ENCODE measurements around the gene KLHL22.
"Not testable (repeated sequence)": the region's sequence is repeated elsewhere in the genome, so short reads cannot be mapped to it uniquely, and the experiment has no call there.

KLHL22 gene

DNA sequence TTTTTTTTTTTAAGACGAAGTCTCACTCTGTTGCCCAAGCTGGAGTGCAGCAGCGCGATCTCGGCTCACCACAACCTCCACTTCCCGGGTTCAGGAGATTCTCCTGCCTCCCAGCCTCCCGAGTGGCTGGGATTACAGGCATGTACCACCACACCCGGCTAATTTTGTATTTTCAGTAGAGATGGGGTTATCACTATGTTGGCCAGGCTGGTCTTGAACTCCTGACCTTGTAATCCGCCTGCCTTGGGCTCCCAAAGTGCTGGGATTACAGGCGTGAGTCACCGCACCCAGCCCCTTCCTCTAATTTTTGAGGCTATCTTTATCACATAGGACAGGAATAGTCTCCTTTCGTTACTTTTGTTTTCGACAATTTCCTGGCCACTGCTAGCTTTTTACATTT, 20.0 kb downstream of the KLHL22 start:
- H3K27me3 Mint-ChIP-seq; H3K4me3 Mint-ChIP-seq; intact Hi-C loops (cut with micrococcal nuclease); H3K27ac Mint-ChIP-seq; H3K9me3 Mint-ChIP-seq; H3K4me1 Mint-ChIP-seq (ENCODE audit: low read depth): not testable (repeated sequence)
- peaks cover 51% of the 10 kb centered on the region for H3K36me3 Mint-ChIP-seq (ENCODE audit: low read depth)

DNA sequence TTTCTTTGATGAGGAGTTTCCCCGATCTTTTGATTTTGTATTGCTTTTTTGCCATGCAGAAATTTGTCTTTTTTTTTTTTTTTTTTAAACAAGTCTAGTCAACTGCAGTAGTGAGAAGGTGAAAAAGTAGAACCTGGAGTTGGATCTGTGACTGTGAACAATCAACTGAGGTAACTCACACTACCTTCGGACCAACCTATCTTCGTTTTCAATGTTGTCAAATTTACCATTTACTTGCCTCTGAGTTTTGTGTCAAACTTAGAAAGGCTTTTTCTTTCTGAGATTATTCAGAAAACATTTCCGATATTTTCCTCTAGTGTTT, 20.5 kb downstream of the KLHL22 start:
- intact Hi-C loops (cut with micrococcal nuclease) = no loop called here

DNA sequence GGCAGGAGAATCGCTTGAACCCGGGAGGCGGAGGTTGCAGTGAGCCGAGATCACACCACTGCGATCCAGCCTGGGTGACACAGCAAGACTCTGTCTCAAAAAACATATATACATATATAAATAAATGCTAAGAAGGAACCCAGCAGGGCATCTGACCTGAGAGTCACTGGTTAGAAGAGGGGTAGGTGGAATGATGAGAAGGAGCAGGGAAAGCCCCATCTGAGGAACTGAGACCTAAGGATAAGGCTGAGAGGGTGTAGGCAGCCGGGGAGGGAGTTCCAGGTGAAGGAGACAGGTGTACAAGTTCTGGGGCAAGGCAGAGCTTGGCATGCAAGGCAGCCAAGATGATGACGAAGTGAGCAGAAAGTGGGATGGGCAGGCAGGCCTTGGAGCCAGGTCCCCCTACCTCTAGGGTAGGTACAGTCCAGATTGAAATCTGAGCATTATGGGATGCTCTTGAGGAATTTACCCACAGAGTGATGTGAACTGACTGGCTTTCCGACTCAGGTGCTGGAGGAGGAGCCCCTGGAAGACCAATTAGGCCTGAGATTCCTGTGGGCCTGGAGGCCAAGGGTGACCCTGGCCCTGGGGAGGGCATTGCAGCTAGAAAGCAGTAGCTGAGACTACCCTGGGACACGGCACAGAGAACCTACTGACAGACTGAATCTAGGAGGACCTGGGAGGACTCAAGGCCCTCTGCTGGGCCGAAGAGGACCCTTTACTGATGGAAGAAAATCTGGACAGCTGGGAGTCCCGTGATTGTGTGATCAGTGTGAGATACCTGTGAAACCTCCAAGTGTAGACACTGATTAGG, 22.8 kb downstream of the KLHL22 start:
- H3K27ac Mint-ChIP-seq = no peak overlapping the region
- no peaks in the 10 kb centered on the region for H3K9me3 Mint-ChIP-seq
- H3K27me3 Mint-ChIP-seq = no peaks in the 10 kb centered on the region
- no peak overlapping the region for H3K4me3 Mint-ChIP-seq
- H3K36me3 Mint-ChIP-seq (ENCODE audit: low read depth) = peaks cover 63% of the 10 kb centered on the region
- intact Hi-C loops (cut with micrococcal nuclease) = no loop called here
- H3K4me1 Mint-ChIP-seq (ENCODE audit: low read depth) = peaks cover 5% of the 10 kb centered on the region

More for the DNA sequence above, 20.5 kb downstream of the KLHL22 start:
- peaks cover 53% of the 10 kb centered on the region for H3K36me3 Mint-ChIP-seq (ENCODE audit: low read depth)
- no peaks in the 10 kb centered on the region for H3K27me3 Mint-ChIP-seq
- H3K27ac Mint-ChIP-seq = no peak overlapping the region
- no peak overlapping the region for H3K4me3 Mint-ChIP-seq
- peaks cover 8% of the 10 kb centered on the region for H3K4me1 Mint-ChIP-seq (ENCODE audit: low read depth)
- no peaks in the 10 kb centered on the region for H3K9me3 Mint-ChIP-seq

DNA sequence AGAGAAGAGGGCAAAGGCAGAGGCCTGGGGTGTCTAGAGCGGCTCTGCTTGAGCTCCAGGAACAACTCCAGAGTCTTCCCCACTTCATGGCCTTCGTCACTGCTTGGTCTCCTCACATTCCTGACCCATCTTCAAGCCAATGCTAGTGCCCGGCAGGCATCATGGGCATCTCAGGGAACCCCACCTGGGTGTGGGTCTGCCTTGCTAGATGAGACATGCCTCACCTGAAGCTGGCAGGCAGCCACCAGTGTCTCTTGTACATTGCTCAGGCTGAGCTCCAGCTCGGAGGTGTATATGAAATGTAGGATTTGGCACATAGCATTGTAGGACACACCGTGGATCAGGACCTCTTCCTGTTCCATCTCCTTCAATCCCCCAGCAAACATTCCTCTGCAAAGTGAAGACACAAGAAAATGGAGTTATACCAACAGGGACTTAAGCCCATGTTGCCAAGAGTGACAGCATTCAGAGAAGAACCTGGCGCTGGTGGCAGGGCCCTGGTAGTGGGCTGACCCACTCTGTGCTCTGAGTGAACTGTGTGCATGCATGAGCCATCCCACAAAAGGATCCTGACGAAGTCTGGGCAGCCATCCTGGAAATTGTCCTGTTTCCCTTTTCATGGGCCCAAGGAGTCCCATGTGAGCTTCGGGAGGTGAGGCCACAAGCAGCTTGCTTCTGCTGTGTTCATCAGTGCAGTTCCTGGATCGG, 24.3 kb downstream of the KLHL22 start:
- no peaks in the 10 kb centered on the region for H3K27me3 Mint-ChIP-seq
- H3K9me3 Mint-ChIP-seq = no peaks in the 10 kb centered on the region
- intact Hi-C loops (cut with micrococcal nuclease) = no loop called here
- no peak overlapping the region for H3K27ac Mint-ChIP-seq
- no peak overlapping the region for H3K4me3 Mint-ChIP-seq
- H3K36me3 Mint-ChIP-seq (ENCODE audit: low read depth) = peaks cover 68% of the 10 kb centered on the region
- H3K4me1 Mint-ChIP-seq (ENCODE audit: low read depth) = peaks cover 17% of the 10 kb centered on the region

DNA sequence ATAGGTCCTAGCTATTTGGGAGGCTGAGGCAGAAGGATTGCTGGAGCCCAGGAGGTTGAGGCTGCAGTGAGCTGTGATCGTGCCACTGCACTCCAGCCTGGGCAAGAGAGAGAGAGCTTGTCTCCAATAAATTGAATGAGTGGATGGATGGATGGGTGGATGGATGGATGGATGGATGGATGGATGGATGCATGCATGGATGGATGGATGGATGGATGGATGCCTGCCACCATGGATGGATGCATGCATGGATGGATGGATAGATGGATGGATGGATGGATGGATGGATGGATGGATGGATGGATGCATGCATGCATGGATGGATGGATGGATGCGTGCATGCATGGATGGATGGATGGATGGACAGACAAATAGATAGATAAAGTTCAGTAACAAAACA, 25.1 kb downstream of the KLHL22 start:
- H3K27ac Mint-ChIP-seq; H3K27me3 Mint-ChIP-seq; H3K4me3 Mint-ChIP-seq; H3K9me3 Mint-ChIP-seq; intact Hi-C loops (cut with micrococcal nuclease): not testable (repeated sequence)
- Mint-ChIP-seq H3K4me1 (ENCODE audit: low read depth) (peaks cover 22% of the 10 kb centered on the region), H3K36me3 (ENCODE audit: low read depth) (peaks cover 64% of the 10 kb centered on the region)

DNA sequence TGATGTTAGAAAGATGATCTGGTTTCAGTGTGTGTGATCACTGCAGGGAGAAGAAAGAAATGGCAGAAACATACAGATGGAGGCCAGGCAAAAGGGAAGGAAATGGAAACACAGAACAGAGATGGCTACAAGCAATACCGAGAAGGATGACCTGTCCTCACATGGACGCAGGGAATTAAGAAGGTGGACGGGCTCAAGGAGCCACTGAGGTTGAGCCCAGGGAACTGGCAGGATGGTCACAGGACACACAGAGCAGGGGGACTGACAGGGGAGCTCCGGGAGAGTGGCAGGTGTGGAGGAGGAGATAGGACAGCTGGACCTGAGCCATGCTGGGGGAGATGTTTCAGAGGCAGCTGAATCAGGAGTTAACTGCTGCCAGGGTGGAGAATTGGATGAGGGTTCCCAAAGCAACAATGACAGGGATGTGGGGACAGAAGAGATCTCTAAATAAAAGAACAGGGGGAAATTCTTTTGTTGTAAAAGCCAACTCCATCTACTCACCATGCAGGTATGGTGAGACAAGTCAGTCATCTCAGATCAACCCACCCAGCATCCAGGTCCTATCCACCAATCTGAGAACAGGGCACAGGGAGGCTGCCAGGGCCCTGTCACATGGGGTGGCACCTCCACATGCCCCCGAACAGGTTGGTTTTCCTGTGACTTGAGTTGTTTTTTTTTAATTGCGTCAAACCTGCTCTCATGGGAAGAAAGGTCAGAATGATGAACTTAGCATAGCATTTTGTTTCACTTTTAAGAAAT, 26.3 kb downstream of the KLHL22 start:
- Mint-ChIP-seq H3K27ac (no peak overlapping the region), H3K4me3 (no peak overlapping the region), H3K36me3 (ENCODE audit: low read depth) (peaks cover 73% of the 10 kb centered on the region)

DNA sequence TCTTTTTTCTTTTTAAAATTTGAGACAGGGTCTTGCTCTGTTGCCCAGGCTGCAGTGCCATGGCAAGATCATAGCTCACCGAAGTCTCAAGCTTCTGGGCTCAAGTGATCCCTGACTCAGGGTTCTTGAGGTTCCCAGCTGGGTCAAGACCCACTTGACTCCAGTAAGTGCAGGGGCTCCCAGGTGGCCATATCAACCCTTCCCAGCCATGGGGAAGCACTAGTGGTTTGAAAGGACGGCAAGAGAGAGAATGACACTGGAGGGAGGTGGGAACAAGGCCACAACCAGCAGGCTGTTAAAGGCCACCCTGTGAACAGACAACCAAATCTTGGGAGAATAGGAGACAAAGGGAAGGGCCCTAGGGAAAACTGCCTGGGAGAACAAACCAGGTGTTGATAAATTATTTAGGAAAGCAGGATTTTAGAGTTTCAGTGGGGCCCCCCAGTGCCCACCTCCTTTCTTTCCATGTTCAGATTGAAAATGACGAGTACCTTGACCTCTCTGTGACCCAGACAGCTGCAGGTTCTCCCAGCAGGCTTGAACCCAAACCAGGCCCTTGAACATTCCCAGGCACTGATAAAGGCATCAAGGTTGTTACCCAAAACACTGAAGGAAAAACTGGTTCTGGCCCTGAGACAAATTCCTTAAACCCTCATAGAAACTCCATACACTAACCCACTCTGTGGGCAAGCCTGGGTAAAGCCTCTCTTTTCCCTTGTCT, 28.8 kb downstream of the KLHL22 start:
- no peaks in the 10 kb centered on the region for H3K27me3 Mint-ChIP-seq
- peaks cover 55% of the 10 kb centered on the region for H3K4me1 Mint-ChIP-seq (ENCODE audit: low read depth)
- peaks cover 75% of the 10 kb centered on the region for H3K36me3 Mint-ChIP-seq (ENCODE audit: low read depth)
- peak overlapping the region; percentile 16 for H3K27ac Mint-ChIP-seq
- no peak overlapping the region for H3K4me3 Mint-ChIP-seq
- intact Hi-C loops (cut with micrococcal nuclease) = no loop called here
- H3K9me3 Mint-ChIP-seq = no peaks in the 10 kb centered on the region

More for the DNA sequence above, 26.3 kb downstream of the KLHL22 start:
- Mint-ChIP-seq H3K9me3 (no peaks in the 10 kb centered on the region), H3K27me3 (no peaks in the 10 kb centered on the region), H3K4me1 (ENCODE audit: low read depth) (peaks cover 35% of the 10 kb centered on the region)
- intact Hi-C loops (cut with micrococcal nuclease) = no loop called here

DNA sequence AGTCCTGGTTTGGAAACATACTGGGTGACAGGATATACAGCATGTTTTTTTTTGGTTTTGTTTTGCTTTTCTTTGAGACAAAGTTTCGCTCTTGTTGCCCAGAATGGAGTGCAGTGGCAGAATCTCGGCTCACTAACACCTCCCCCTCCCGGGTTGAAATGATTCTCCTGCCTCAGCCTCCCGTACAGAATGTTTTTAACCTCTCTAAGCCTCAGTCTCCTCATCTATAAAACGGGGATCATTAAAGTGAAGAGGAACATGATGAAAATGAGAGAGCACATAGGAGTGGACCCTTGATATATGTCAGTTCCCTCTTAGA, 29.9 kb downstream of the KLHL22 start:
- H3K36me3 Mint-ChIP-seq (ENCODE audit: low read depth) = peaks cover 71% of the 10 kb centered on the region
- no peaks in the 10 kb centered on the region for H3K9me3 Mint-ChIP-seq
- H3K4me3 Mint-ChIP-seq = no peak overlapping the region
- H3K4me1 Mint-ChIP-seq (ENCODE audit: low read depth) = peaks cover 55% of the 10 kb centered on the region
- no peaks in the 10 kb centered on the region for H3K27me3 Mint-ChIP-seq
- intact Hi-C loops (cut with micrococcal nuclease) = no loop called here
- no peak overlapping the region for H3K27ac Mint-ChIP-seq

DNA sequence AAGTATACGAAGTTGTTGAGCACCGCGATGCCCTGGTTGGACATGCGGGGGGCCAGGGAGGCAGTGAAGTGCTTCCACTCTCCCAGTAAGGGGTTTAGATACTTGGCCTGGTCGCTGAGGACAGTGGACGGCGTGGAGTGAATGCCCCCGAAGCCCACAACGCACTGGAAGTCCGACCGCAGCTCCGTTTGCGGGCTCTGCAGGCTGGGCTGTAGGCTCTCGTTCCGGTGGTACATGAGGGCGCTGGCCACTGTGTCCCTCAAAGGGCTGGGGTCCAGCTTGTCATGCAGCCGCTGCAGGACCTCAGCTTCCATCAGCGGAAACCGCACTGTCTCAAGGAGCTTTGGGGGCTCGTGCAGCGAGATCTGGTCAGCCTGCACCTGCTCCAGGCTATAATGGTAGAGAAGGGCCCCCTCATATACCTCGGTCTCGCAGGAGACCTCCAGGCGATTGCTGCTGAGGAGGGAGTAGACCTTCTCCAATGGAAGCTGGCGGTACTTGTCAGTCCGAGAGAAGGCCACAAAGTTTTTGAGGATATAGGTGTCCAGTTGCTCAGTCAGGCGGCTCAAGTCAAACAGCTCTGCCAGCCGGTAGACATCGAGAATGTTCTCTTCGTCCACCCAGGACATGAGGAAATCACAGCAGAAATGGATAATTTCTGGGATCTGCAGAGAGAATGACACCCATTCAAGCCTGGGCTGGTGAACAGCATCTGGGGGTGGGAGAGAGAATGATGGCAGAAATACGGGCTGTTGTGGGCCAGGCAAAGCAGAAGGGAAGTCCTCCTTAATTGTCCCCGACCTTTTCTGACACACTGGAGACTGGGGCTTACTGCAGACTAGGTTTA, 30.5 kb downstream of the KLHL22 start:
- intact Hi-C loops (cut with micrococcal nuclease) = no loop called here
- no peak overlapping the region for H3K4me3 Mint-ChIP-seq

DNA sequence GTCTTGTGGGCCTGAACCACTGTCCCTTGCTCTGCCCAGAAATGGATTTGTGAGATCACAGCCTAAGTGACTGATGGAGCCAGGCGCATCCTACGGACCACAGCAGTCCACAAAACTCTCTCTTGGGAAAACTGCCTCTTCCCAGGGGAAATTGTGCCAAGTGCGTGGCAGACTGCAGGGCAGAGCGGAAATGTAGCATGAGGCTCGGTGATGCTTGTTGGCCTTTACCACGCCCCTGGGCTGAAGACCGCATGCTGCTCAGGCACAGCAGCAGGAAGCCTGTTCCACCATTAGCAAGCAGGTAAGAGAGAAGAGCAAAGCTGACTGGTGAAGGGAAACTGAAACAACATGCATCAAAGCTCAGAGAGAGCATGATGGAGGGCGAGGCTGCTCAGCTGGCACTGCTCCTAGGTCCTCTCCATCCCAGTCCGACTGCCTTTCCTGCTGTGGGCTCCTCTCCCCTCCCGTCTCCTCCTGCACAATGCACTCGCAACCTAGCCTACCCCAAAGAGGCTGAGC, 31.4 kb downstream of the KLHL22 start:
- Mint-ChIP-seq H3K4me3 (no peak overlapping the region), H3K27me3 (no peaks in the 10 kb centered on the region), H3K9me3 (no peaks in the 10 kb centered on the region), H3K36me3 (ENCODE audit: low read depth) (peaks cover 70% of the 10 kb centered on the region), H3K27ac (no peak overlapping the region), H3K4me1 (ENCODE audit: low read depth) (peaks cover 53% of the 10 kb centered on the region)
- intact Hi-C loops (cut with micrococcal nuclease) = no loop called here

More for the DNA sequence above, 30.5 kb downstream of the KLHL22 start:
- no peak overlapping the region for H3K27ac Mint-ChIP-seq
- no peaks in the 10 kb centered on the region for H3K9me3 Mint-ChIP-seq
- H3K36me3 Mint-ChIP-seq (ENCODE audit: low read depth) = peaks cover 68% of the 10 kb centered on the region
- H3K4me1 Mint-ChIP-seq (ENCODE audit: low read depth) = peaks cover 55% of the 10 kb centered on the region
- no peaks in the 10 kb centered on the region for H3K27me3 Mint-ChIP-seq

DNA sequence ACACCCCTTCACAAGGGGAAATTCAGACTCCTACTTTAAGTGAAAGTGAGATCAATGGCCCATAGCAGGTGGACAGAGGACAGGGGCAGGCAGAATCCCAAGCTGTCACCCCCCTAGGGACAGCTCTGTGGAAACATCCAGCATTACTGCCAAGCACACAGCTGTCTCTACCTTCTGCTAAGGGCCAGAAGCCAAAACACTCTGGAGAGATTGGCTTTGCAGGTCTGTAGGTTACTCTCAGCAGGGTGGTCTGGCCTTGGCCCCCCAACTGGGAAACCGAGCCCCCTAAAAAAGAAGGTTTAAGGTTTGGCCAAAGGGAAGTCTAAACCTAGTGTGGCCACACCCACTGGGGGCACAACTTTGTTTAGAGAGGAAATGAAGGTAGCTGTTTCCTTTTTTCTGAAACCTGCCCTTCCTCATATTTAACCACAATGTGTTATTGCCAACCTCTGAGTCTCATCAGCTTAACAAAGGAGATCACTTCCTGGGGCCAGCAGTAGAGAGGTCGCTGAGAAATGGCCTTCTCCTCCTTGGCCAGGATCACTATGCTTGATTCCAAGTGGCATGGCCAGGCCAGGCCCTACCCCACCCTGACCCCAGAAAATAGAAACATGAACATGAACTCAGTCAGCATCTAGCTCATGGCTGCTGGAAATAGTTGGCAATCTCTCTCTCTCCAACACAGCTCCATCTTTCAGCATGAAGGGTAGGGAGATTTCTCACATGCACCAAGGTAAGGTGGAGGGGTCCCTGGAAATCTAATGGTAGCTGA, 32.1 kb downstream of the KLHL22 start:
- Mint-ChIP-seq H3K36me3 (ENCODE audit: low read depth) (peaks cover 70% of the 10 kb centered on the region), H3K9me3 (no peaks in the 10 kb centered on the region), H3K4me1 (ENCODE audit: low read depth) (peaks cover 50% of the 10 kb centered on the region), H3K27ac (no peak overlapping the region), H3K4me3 (no peak overlapping the region), H3K27me3 (no peaks in the 10 kb centered on the region)
- intact Hi-C loops (cut with micrococcal nuclease) = no loop called here

DNA sequence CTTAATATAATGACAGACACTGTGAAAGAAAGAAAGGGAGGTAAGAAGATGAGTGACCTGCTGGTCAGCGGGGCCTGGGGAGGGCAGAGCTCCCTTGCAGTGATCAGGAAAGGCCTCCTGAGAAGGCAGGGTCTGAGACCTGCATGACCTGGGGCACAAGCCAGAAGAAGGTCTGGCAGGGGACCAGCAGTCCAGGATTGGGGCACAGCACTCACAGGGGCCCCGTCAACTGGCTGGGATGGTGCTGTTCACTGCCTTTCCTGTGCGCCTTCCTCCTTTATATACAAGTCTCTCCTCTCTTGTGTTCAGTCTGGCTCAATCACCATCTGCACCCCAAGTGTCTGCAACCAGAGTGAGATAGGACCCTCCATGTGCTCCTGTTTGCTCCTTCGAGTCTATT, 35.7 kb downstream of the KLHL22 start:
- H3K9me3 Mint-ChIP-seq = no peaks in the 10 kb centered on the region
- H3K36me3 Mint-ChIP-seq (ENCODE audit: low read depth) = peaks cover 86% of the 10 kb centered on the region
- no peaks in the 10 kb centered on the region for H3K27me3 Mint-ChIP-seq
- peaks cover 46% of the 10 kb centered on the region for H3K4me1 Mint-ChIP-seq (ENCODE audit: low read depth)
- no peak overlapping the region for H3K4me3 Mint-ChIP-seq
- no peak overlapping the region for H3K27ac Mint-ChIP-seq
- intact Hi-C loops (cut with micrococcal nuclease) = no loop called here

Data from dendritic cell treated with granulocyte-macrophage colony-stimulating factor and Interleukin-4, amounts not matched to agents 40 ng/mL and 50 ng/mL, for 4 days (primary cell).